LNCaP clone FGC (cell line): ENCODE measurements around the gene ZBTB11.
"Not testable (repeated sequence)": the region's sequence is repeated elsewhere in the genome, so short reads cannot be mapped to it uniquely, and the experiment has no call there.

ENCODE experiments used
- DNase-seq: peaks from one replicate; pipeline ENCODE4 v3.0.0-alpha.2; 2011; ENCODE audit warnings: low read depth
- H3K4me3 ChIP-seq: 2 replicates; pipeline ENCODE4 v1.5.1; 2011; ENCODE audit warnings: mild to moderate bottlenecking, low read depth, low read length, control low read depth
- TF ChIP-seq, protein P1 (sequence below): IDR thresholded peaks from 2 replicates; pipeline ENCODE4 v1.5.1; 2012; ENCODE audit warnings: mild to moderate bottlenecking; ENCODE audit not compliant: control insufficient read depth, insufficient read depth; ENCODE audit errors: extremely low read depth

ZBTB11 gene

DNA sequence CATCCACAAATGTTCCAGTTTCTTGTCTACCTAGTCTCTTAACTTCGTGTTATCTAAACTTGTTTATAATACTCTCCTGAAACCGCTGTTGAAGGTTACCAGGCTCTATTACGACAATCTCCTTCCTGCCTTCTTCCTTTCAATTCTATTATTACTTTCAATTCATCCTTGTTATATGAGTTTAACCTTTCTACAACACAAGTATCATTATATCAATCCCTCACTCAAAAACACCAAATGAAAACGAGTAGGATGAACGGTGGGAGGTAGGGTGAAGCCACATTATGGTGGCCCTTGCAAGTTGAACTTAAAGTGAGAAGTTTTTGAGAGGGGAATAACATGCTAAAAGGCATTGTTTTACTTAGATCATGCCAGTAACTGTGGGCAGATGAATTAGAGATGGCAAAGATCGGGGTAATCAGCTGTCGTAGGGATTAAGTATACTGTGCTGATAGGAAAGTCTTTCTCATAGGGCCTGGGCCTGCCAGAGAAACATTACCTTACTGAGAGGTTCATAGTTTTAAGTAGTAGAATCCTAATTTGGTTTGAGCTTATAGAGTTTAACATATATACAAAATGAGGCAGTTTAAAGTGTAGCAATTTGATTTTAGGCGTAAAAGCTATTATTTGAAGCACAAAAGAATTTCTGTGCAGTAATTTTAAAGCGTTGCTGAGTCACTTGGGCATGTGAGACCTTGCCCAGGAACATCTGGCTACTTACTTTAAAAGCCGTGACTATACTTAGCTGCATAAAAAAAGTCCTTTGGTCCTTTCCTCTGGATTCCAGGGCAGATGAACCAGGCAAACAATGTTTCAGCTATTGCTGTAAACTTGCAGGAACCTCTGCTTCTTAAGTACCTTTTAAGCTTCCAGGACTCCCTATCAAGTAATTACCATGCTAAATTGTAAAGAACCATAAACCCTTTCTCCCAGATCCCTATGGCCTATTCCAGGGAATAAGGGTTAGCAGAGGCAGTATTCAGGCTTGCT is 44.2 kb upstream of the ZBTB11 start:
- TF ChIP-seq, protein P1, sequence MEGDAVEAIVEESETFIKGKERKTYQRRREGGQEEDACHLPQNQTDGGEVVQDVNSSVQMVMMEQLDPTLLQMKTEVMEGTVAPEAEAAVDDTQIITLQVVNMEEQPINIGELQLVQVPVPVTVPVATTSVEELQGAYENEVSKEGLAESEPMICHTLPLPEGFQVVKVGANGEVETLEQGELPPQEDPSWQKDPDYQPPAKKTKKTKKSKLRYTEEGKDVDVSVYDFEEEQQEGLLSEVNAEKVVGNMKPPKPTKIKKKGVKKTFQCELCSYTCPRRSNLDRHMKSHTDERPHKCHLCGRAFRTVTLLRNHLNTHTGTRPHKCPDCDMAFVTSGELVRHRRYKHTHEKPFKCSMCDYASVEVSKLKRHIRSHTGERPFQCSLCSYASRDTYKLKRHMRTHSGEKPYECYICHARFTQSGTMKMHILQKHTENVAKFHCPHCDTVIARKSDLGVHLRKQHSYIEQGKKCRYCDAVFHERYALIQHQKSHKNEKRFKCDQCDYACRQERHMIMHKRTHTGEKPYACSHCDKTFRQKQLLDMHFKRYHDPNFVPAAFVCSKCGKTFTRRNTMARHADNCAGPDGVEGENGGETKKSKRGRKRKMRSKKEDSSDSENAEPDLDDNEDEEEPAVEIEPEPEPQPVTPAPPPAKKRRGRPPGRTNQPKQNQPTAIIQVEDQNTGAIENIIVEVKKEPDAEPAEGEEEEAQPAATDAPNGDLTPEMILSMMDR = no peak
- no peak overlapping the region for H3K4me3 ChIP-seq
- DNase-seq = no peak

DNA sequence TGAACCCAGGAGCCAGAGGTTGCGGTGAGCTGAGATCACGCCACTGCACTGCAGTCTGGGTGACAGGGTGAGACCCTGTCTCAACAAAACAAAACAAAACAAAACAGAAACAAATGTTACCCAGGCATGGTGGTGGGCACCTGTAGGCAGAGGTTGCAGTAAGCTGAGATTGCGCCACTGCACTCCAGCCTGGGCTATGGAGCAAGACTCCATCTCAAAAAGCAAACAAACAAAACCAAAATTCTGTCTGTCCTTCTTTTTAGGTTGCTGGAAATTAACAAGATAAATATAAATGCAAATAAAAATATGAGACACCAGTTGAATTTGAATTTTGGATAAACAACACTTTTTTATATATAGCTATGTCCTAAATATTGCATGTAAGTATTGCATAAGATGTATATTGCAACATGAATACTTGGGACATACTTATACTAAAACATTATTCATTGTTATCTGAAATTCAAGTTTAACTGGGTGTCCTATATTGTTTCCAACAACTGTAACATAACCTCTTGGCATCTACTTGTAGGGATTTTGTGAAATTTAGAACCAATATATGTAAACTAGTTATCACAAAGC is 42.8 kb upstream of the ZBTB11 start:
- no peak overlapping the region for H3K4me3 ChIP-seq
- TF ChIP-seq, protein P1 = no peak
- no peak for DNase-seq

DNA sequence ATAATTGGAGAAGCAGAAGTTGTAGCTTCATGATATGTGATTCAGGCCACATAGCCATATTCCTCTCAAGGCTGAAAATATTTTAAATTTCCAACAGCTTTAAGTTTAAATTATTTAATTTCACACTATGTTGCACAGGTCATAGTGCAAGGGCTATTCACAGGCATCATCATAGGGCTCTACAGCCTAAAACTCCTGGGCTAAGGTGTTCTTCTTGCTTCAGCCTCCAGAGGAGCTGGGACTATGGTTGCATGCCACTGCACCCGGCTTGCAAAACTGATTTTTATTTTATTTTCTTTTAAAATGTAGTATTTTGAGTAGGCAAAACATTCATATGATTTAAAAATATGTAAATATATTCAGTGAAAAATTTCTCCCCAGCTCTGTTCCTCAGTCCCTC is 41.5 kb upstream of the ZBTB11 start:
- H3K4me3 ChIP-seq = no peak overlapping the region
- no peak for DNase-seq
- TF ChIP-seq, protein P1 = no peak

DNA sequence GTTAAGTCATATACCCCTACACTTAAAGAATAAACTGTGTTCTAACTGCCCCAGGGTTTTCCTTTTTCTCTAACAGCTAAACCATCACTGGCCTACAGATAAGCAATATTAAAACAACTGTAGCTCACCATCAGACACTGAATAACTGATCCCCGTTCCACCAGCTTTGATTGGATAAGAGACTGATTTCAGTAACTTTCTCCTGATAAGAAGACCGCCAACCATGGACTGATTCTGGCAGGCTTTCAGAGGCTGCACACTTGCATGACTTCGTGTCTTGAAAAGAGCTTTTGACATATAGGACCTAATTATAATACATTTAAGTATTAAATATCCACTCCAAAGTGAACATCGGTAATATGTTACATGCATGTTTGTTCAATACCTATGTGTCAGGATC is 32.2 kb upstream of the ZBTB11 start:
- no peak overlapping the region for H3K4me3 ChIP-seq
- TF ChIP-seq, protein P1 = no peak
- no peak for DNase-seq

DNA sequence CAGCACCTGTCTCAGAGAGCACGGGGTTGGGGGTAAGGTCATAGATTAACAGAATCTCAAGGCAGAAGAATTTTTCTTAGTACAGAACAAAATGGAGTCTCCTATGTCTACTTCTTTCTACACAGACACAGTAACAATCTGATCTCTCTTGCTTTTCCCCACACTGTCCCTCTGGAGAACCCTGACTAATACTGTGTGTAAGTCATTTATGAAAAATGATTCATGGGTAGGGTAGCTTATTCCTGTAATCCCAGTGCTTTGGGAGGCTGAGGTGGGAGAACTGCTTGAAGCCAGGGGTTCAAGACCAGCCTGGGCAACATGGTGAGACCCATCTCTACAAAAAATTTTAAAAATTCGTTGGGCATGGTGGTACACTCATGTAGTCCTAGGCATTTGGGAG is 27.7 kb upstream of the ZBTB11 start:
- H3K4me3 ChIP-seq, DNase-seq: not testable (repeated sequence)

DNA sequence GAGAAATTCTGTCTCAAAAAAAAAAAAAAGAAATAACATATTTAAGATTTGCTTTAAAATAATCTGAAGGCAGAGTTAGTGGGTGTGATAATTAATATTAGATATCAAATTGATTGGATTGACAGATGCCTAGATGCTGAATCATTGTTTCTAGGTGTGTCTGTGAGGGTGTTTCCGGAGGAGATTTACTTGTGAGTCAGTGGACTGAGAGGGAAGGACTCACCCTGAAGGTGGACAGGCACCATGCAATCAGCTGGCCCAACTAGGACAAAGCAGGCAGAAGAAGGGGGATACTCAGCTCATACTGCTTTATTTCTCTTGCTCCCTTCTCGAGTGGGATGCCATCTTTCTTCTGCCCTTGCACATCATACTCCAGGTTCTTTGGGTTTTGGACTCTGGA is 26.2 kb upstream of the ZBTB11 start:
- TF ChIP-seq, protein P1 = no peak
- no peak for DNase-seq
- H3K4me3 ChIP-seq = no peak overlapping the region

DNA sequence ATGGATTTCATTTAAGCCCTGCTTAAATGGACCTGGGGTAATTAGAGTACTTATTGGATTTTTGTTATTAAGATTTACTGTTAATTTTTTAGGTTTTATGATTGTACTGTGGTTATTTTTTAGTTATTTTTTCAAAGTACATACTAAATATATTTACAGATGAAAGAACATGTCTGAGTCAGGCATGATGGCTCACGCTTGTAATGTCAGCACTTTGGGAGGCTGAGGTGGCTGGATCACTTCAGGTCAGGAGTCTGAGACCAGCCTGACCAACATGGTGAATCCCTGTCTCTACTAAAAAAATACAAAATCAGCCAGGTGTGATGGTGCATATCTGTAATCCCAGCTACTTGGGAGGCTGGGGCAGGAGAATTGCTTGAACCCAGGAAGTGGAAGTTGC is 25.8 kb upstream of the ZBTB11 start:
- DNase-seq = no peak
- TF ChIP-seq, protein P1 = no peak
- H3K4me3 ChIP-seq = no peak overlapping the region
